ENCODE results near the gene IRF7.

Gene IRF7

GRCh38 chr11:615504-616319 is at the start of gene IRF7:
Gene IRF7 (minus strand): TSS chr11:615950. CDS start chr11:615364, 586 bp downstream.
- Histone ChIP-seq H3K36me3 (ENCODE audit: control insufficient read depth, insufficient read depth, low read length) (peaks cover 14% of the 10 kb centered on the region), H3K4me1 (ENCODE audit: control insufficient read depth, insufficient read depth, low read length) (peaks cover 3% of the 10 kb centered on the region; the same call in 1 of the 2 replicates), H3K4me3 (ENCODE audit: low read length) (peak within 1 kb of the TSS; percentile 79; the same call in 1 of the 2 replicates), H3K27ac (ENCODE audit: low read length) (no peak within 1 kb of the TSS), H3K9me3 (ENCODE audit: control insufficient read depth, insufficient read depth, low read length) (no peaks in the 10 kb centered on the region), H3K27me3 (ENCODE audit: control insufficient read depth, insufficient read depth, low read length) (no peaks in the 10 kb centered on the region)
- WGBS (ENCODE audit: insufficient coverage, insufficient read length), result no CpG with 5 or more reads among the region's 66 CpGs
- no peak for DNase-seq (ENCODE audit: low read depth, low spot score)

GRCh38 chr11:665062-665703 is 49.4 kb upstream of the IRF7 start:
- H3K27ac ChIP-seq (ENCODE audit: low read length), result no peak overlapping the region
- H3K4me1 ChIP-seq (ENCODE audit: control insufficient read depth, insufficient read depth, low read length), result no peaks in the 10 kb centered on the region
- DNase-seq (ENCODE audit: low read depth, low spot score), result no peak
- H3K4me3 ChIP-seq (ENCODE audit: low read length), result no peak overlapping the region
- no CpG with 5 or more reads among the region's 15 CpGs for WGBS (ENCODE audit: insufficient coverage, insufficient read length)
- no peaks in the 10 kb centered on the region for H3K27me3 ChIP-seq (ENCODE audit: control insufficient read depth, insufficient read depth, low read length)
- H3K9me3 ChIP-seq (ENCODE audit: control insufficient read depth, insufficient read depth, low read length), result no peaks in the 10 kb centered on the region
- 0 out of 2 replicates have a peak, but pooled peaks cover 5% of the 10 kb centered on the region for H3K36me3 ChIP-seq (ENCODE audit: control insufficient read depth, insufficient read depth, low read length)

GRCh38 chr11:662689-663274 is 47.0 kb upstream of the IRF7 start:
- Histone ChIP-seq H3K27me3 (ENCODE audit: control insufficient read depth, insufficient read depth, low read length) (no peaks in the 10 kb centered on the region), H3K4me1 (ENCODE audit: control insufficient read depth, insufficient read depth, low read length) (no peaks in the 10 kb centered on the region), H3K36me3 (ENCODE audit: control insufficient read depth, insufficient read depth, low read length) (peaks cover 10% of the 10 kb centered on the region; the same call in 1 of the 2 replicates), H3K9me3 (ENCODE audit: control insufficient read depth, insufficient read depth, low read length) (no peaks in the 10 kb centered on the region), H3K27ac (ENCODE audit: low read length) (no peak overlapping the region), H3K4me3 (ENCODE audit: low read length) (no peak overlapping the region)
- no CpG with 5 or more reads among the region's 15 CpGs for WGBS (ENCODE audit: insufficient coverage, insufficient read length)
- no peak for DNase-seq (ENCODE audit: low read depth, low spot score)

GRCh38 chr11:660681-661444 is 45.1 kb upstream of the IRF7 start:
- Histone ChIP-seq H3K9me3 (ENCODE audit: control insufficient read depth, insufficient read depth, low read length) (no peaks in the 10 kb centered on the region), H3K4me3 (ENCODE audit: low read length) (no peak overlapping the region), H3K36me3 (ENCODE audit: control insufficient read depth, insufficient read depth, low read length) (peaks cover 9% of the 10 kb centered on the region; the same call in 1 of the 2 replicates), H3K27ac (ENCODE audit: low read length) (no peak overlapping the region), H3K4me1 (ENCODE audit: control insufficient read depth, insufficient read depth, low read length) (no peaks in the 10 kb centered on the region), H3K27me3 (ENCODE audit: control insufficient read depth, insufficient read depth, low read length) (no peaks in the 10 kb centered on the region)
- DNase-seq (ENCODE audit: low read depth, low spot score), result no peak
- no CpG with 5 or more reads among the region's 19 CpGs for WGBS (ENCODE audit: insufficient coverage, insufficient read length)

GRCh38 chr11:660281-660680 is 44.5 kb upstream of the IRF7 start:
- no peak for DNase-seq (ENCODE audit: low read depth, low spot score)
- Histone ChIP-seq H3K27me3 (ENCODE audit: control insufficient read depth, insufficient read depth, low read length) (no peaks in the 10 kb centered on the region), H3K4me3 (ENCODE audit: low read length) (no peak overlapping the region), H3K36me3 (ENCODE audit: control insufficient read depth, insufficient read depth, low read length) (peaks cover 8% of the 10 kb centered on the region; the same call in 1 of the 2 replicates), H3K4me1 (ENCODE audit: control insufficient read depth, insufficient read depth, low read length) (no peaks in the 10 kb centered on the region), H3K9me3 (ENCODE audit: control insufficient read depth, insufficient read depth, low read length) (no peaks in the 10 kb centered on the region), H3K27ac (ENCODE audit: low read length) (no peak overlapping the region)
- no CpG with 5 or more reads among the region's 19 CpGs for WGBS (ENCODE audit: insufficient coverage, insufficient read length)

GRCh38 chr11:659532-660085 is 43.9 kb upstream of the IRF7 start:
- peaks cover 11% of the 10 kb centered on the region; the same call in 1 of the 2 replicates for H3K36me3 ChIP-seq (ENCODE audit: control insufficient read depth, insufficient read depth, low read length)
- no peaks in the 10 kb centered on the region for H3K9me3 ChIP-seq (ENCODE audit: control insufficient read depth, insufficient read depth, low read length)
- no peak overlapping the region for H3K4me3 ChIP-seq (ENCODE audit: low read length)
- no peak overlapping the region for H3K27ac ChIP-seq (ENCODE audit: low read length)
- no peaks in the 10 kb centered on the region for H3K27me3 ChIP-seq (ENCODE audit: control insufficient read depth, insufficient read depth, low read length)
- WGBS (ENCODE audit: insufficient coverage, insufficient read length), result no CpG with 5 or more reads among the region's 16 CpGs
- DNase-seq (ENCODE audit: low read depth, low spot score), result no peak
- no peaks in the 10 kb centered on the region for H3K4me1 ChIP-seq (ENCODE audit: control insufficient read depth, insufficient read depth, low read length)

- WGBS (ENCODE audit: insufficient coverage, insufficient read length), result 100% methylated on average over 2 of the region's 14 CpGs
- DNase-seq (ENCODE audit: low read depth, low spot score), result no peak
- Histone ChIP-seq H3K27me3 (ENCODE audit: control insufficient read depth, insufficient read depth, low read length) (no peaks in the 10 kb centered on the region), H3K27ac (ENCODE audit: low read length) (no peak overlapping the region), H3K4me3 (ENCODE audit: low read length) (no peak overlapping the region), H3K9me3 (ENCODE audit: control insufficient read depth, insufficient read depth, low read length) (no peaks in the 10 kb centered on the region), H3K36me3 (ENCODE audit: control insufficient read depth, insufficient read depth, low read length) (peaks cover 14% of the 10 kb centered on the region; the same call in 1 of the 2 replicates), H3K4me1 (ENCODE audit: control insufficient read depth, insufficient read depth, low read length) (no peaks in the 10 kb centered on the region)
These were observed 42.0 kb upstream of the IRF7 start for GRCh38 chr11:657691-658126.

- Histone ChIP-seq H3K27ac (ENCODE audit: low read length) (no peak overlapping the region), H3K36me3 (ENCODE audit: control insufficient read depth, insufficient read depth, low read length) (peaks cover 14% of the 10 kb centered on the region; the same call in 1 of the 2 replicates)
- WGBS (ENCODE audit: insufficient coverage, insufficient read length), result no CpG with 5 or more reads among the region's 7 CpGs
These were observed 41.1 kb upstream of the IRF7 start for GRCh38 chr11:656866-657265.

GRCh38 chr11:656426-656825 is 40.7 kb upstream of the IRF7 start:
- H3K9me3 ChIP-seq (ENCODE audit: control insufficient read depth, insufficient read depth, low read length), result no peaks in the 10 kb centered on the region
- WGBS (ENCODE audit: insufficient coverage, insufficient read length), result no CpG with 5 or more reads among the region's 14 CpGs
- DNase-seq (ENCODE audit: low read depth, low spot score), result no peak
- H3K4me3 ChIP-seq (ENCODE audit: low read length), result no peak overlapping the region
- peaks cover 14% of the 10 kb centered on the region; the same call in 1 of the 2 replicates for H3K36me3 ChIP-seq (ENCODE audit: control insufficient read depth, insufficient read depth, low read length)
- no peaks in the 10 kb centered on the region for H3K4me1 ChIP-seq (ENCODE audit: control insufficient read depth, insufficient read depth, low read length)
- H3K27ac ChIP-seq (ENCODE audit: low read length), result no peak overlapping the region
- no peaks in the 10 kb centered on the region for H3K27me3 ChIP-seq (ENCODE audit: control insufficient read depth, insufficient read depth, low read length)

More at GRCh38 chr11:656866-657265, 41.1 kb upstream of the IRF7 start:
- H3K4me1 ChIP-seq (ENCODE audit: control insufficient read depth, insufficient read depth, low read length), result no peaks in the 10 kb centered on the region
- no peak overlapping the region for H3K4me3 ChIP-seq (ENCODE audit: low read length)
- no peaks in the 10 kb centered on the region for H3K27me3 ChIP-seq (ENCODE audit: control insufficient read depth, insufficient read depth, low read length)
- no peak for DNase-seq (ENCODE audit: low read depth, low spot score)
- no peaks in the 10 kb centered on the region for H3K9me3 ChIP-seq (ENCODE audit: control insufficient read depth, insufficient read depth, low read length)
